Measurements from ENCODE around the gene SEM1. TPM values are rescaled to one million over a fixed set of nuclear protein-coding genes. Genes with fewer than 3 reads are reported as not detected.
"Not testable (repeated sequence)": the region's sequence is repeated elsewhere in the genome, so short reads cannot be mapped to it uniquely, and the experiment has no call there.

The SEM1 gene
- total and polyA plus RNA-seq, 4 experiments from 2014 or later = 35.1 to 152 (median 83.9) TPM

- H3K9me3 Mint-ChIP-seq = no peaks in the 10 kb centered on the region
- peak overlapping the region in 4 of 7 donors; percentile 1 to 66 (median 42) for H3K27ac Mint-ChIP-seq
Measured at GRCh38 chr7:96663871-96664445, 45.7 kb downstream of the SEM1 start.

DNA sequence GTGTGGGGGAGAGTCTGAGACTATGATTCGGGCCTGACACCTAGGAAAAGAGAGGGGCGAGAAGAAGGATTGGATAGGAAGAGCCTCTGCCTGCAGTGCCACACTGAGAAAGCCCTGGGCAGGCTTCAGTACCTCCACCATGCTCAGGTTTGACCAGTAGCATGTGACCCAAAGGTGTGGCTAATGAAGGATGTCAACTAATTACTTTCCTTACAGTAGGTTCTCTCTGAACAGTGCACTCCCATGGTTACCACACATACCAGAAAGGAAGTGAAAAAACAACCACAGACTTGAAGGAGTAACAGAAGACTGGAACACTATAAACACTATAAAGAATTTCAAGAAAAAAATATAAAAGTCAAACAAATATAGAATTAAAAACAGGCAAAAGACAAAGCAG lies 46.2 kb downstream of the SEM1 start:
- intact Hi-C loops (cut with micrococcal nuclease) = no loop called here
- H3K9me3 ChIP-seq (ENCODE audit: control insufficient read depth in 1 of 2, low read length in 2 of 2) = no peaks in the 10 kb centered on the region
- no peaks in the 10 kb centered on the region for H3K36me3 ChIP-seq (ENCODE audit: insufficient read depth, low read length)
- H3K27ac Mint-ChIP-seq = peak overlapping the region in 6 of 7 donors; percentile 3 to 57 (median 30)
- no peak overlapping the region for H3K4me3 ChIP-seq (ENCODE audit: low read length in 2 of 2)
- H3K4me3 Mint-ChIP-seq = peak overlapping the region in 1 of 8 donors; percentile 14
- peaks cover 15% of the 10 kb centered on the region for H3K4me1 ChIP-seq (ENCODE audit: insufficient read depth, low read length)
- H3K9me3 Mint-ChIP-seq = no peaks in the 10 kb centered on the region
- no peak overlapping the region for H3K27ac ChIP-seq (ENCODE audit: low read depth, low read length)
- H3K27me3 Mint-ChIP-seq = no peaks in the 10 kb centered on the region
- peaks cover 15 to 23% (median 20%) of the 10 kb centered on the region in 4 donors for H3K4me1 Mint-ChIP-seq
- no peaks in the 10 kb centered on the region for H3K27me3 ChIP-seq (ENCODE audit: insufficient read depth, low read length)
- no peak for DNase-seq
- ChIA-PET CTCF (ENCODE audit: partially characterized antibody) (no interaction called here), POLR2A (ENCODE audit: partially characterized antibody) (no interaction called here)
- H3K36me3 Mint-ChIP-seq = peaks cover 22 to 34% of the 10 kb centered on the region in 2 donors

More at GRCh38 chr7:96663871-96664445, 45.7 kb downstream of the SEM1 start:
- peaks cover 15% of the 10 kb centered on the region for H3K4me1 ChIP-seq (ENCODE audit: insufficient read depth, low read length)
- ChIA-PET POLR2A (ENCODE audit: partially characterized antibody) (no interaction called here), CTCF (ENCODE audit: partially characterized antibody) (no interaction called here)
- intact Hi-C loops (cut with micrococcal nuclease) = no loop called here
- DNase-seq = no peak
- no peaks in the 10 kb centered on the region for H3K27me3 ChIP-seq (ENCODE audit: insufficient read depth, low read length)
- peaks cover 22 to 39% of the 10 kb centered on the region in 2 donors for H3K36me3 Mint-ChIP-seq
- H3K36me3 ChIP-seq (ENCODE audit: insufficient read depth, low read length) = no peaks in the 10 kb centered on the region
- H3K9me3 ChIP-seq (ENCODE audit: control insufficient read depth in 1 of 2, low read length in 2 of 2) = no peaks in the 10 kb centered on the region
- H3K27ac ChIP-seq (ENCODE audit: low read depth, low read length) = no peak overlapping the region
- no peak overlapping the region for H3K4me3 Mint-ChIP-seq
- no peak overlapping the region for H3K4me3 ChIP-seq (ENCODE audit: low read length in 2 of 2)
- no peaks in the 10 kb centered on the region for H3K27me3 Mint-ChIP-seq
- peaks cover 15 to 24% (median 20%) of the 10 kb centered on the region in 4 donors for H3K4me1 Mint-ChIP-seq

DNA sequence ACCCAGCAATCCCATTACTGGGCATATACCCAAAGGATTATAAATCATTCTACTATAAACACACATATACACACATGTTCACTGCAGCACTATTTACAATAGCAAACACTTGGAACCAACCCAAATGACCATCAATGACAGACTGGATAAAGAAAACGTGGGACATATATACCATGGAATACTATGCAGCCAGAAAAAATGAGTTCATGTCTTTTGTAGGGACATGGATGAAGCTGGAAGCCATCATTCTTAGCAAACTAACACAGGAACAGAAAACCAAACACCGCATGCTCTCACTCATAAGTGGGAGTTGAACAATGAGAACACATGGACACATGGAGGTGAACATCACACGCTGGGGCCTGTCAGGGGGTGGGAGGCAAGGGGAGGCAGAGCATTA lies 47.5 kb downstream of the SEM1 start:
- DNase-seq; H3K27ac Mint-ChIP-seq; H3K36me3 ChIP-seq (ENCODE audit: insufficient read depth, low read length); H3K9me3 ChIP-seq (ENCODE audit: control insufficient read depth in 1 of 2, low read length in 2 of 2); H3K4me3 ChIP-seq (ENCODE audit: low read length in 2 of 2); intact Hi-C loops (cut with micrococcal nuclease); H3K4me3 Mint-ChIP-seq; H3K27me3 Mint-ChIP-seq; H3K27ac ChIP-seq (ENCODE audit: low read depth, low read length); H3K27me3 ChIP-seq (ENCODE audit: insufficient read depth, low read length); CTCF ChIA-PET (ENCODE audit: partially characterized antibody); H3K9me3 Mint-ChIP-seq; POLR2A ChIA-PET (ENCODE audit: partially characterized antibody): not testable (repeated sequence)
- peaks cover 15 to 23% (median 20%) of the 10 kb centered on the region in 4 donors for H3K4me1 Mint-ChIP-seq
- peaks cover 19 to 26% of the 10 kb centered on the region in 2 donors for H3K36me3 Mint-ChIP-seq
- peaks cover 15% of the 10 kb centered on the region for H3K4me1 ChIP-seq (ENCODE audit: insufficient read depth, low read length)

DNA sequence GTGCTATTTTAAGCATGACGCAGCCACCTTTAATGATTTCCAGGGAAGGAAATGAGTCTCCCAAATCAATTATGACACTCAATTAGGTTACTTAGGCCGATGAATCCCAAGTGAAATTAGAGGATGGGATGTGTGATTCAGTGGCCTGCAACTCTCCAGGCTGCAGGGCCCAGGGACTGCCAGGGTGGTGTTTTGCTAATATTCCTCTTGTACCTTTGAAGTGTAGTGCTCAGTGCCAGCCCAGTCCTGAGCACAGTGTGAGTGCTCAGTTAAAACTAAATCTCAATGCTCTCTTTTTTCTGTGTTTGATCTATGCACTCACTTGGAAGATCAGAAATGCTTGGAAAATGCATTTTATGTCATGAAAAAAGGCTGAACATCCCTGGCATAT lies 51.6 kb downstream of the SEM1 start:
- no peak for DNase-seq
- intact Hi-C loops (cut with micrococcal nuclease) = no loop called here
- Histone ChIP-seq H3K27me3 (ENCODE audit: insufficient read depth, low read length) (no peaks in the 10 kb centered on the region), H3K36me3 (ENCODE audit: insufficient read depth, low read length) (no peaks in the 10 kb centered on the region), H3K9me3 (ENCODE audit: control insufficient read depth in 1 of 2, low read length in 2 of 2) (no peaks in the 10 kb centered on the region), H3K4me3 (ENCODE audit: low read length in 2 of 2) (no peak overlapping the region), H3K27ac (ENCODE audit: low read depth, low read length) (no peak overlapping the region), H3K4me1 (ENCODE audit: insufficient read depth, low read length) (peaks cover 1% of the 10 kb centered on the region)
- peaks cover 9 to 22% of the 10 kb centered on the region in 2 donors for H3K36me3 Mint-ChIP-seq
- H3K4me3 Mint-ChIP-seq = no peak overlapping the region
- H3K27me3 Mint-ChIP-seq = no peaks in the 10 kb centered on the region
- POLR2A ChIA-PET (ENCODE audit: partially characterized antibody) = no interaction called here
- no peaks in the 10 kb centered on the region for H3K9me3 Mint-ChIP-seq
- CTCF ChIA-PET (ENCODE audit: partially characterized antibody) = no interaction called here
- no peak overlapping the region for H3K27ac Mint-ChIP-seq
- peaks cover 0 to 6% (median 3%) of the 10 kb centered on the region in 4 donors for H3K4me1 Mint-ChIP-seq

GRCh38 chr7:96657347-96658021 lies 52.2 kb downstream of the SEM1 start:
- intact Hi-C loops (cut with micrococcal nuclease) = no loop called here
- peaks cover 8 to 24% of the 10 kb centered on the region in 2 donors for H3K36me3 Mint-ChIP-seq
- POLR2A ChIA-PET (ENCODE audit: partially characterized antibody) = no interaction called here

DNA sequence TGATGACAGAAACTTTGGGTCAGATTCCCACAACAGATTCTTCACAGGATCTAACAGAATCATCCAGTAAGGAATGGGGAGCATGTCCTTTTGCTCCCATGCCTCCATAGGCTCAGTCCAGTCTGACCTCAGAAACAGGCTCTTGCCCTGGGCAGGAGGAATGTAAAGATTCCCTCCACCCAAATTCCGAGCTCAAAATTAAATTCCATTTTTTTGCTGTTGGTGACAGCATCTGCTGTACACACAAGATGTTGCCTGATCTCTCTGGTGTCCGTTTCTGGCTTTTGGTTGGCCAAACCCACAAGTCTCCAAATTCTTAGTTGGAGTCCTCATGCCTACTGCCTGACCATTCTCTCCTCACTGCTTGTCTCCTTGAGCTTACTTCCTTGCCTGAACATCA lies 53.7 kb downstream of the SEM1 start:
- Histone ChIP-seq H3K36me3 (ENCODE audit: insufficient read depth, low read length) (no peaks in the 10 kb centered on the region), H3K4me1 (ENCODE audit: insufficient read depth, low read length) (no peaks in the 10 kb centered on the region), H3K27ac (ENCODE audit: low read depth, low read length) (no peak overlapping the region), H3K27me3 (ENCODE audit: insufficient read depth, low read length) (no peaks in the 10 kb centered on the region), H3K9me3 (ENCODE audit: control insufficient read depth in 1 of 2, low read length in 2 of 2) (no peaks in the 10 kb centered on the region), H3K4me3 (ENCODE audit: low read length in 2 of 2) (no peak overlapping the region)
- intact Hi-C loops (cut with micrococcal nuclease) = no loop called here
- Mint-ChIP-seq H3K27me3 (no peaks in the 10 kb centered on the region), H3K4me1 (no peaks in the 10 kb centered on the region), H3K4me3 (no peak overlapping the region), H3K36me3 (peaks cover 6 to 20% of the 10 kb centered on the region in 2 donors), H3K27ac (no peak overlapping the region), H3K9me3 (peaks cover 0 to 11% (median 4%) of the 10 kb centered on the region in 8 donors)
- no peak for DNase-seq
- CTCF ChIA-PET (ENCODE audit: partially characterized antibody) = no interaction called here
- POLR2A ChIA-PET (ENCODE audit: partially characterized antibody) = no interaction called here

More at GRCh38 chr7:96657347-96658021, 52.2 kb downstream of the SEM1 start:
- H3K9me3 Mint-ChIP-seq = peaks cover 0 to 4% (median 1%) of the 10 kb centered on the region in 8 donors
- Histone ChIP-seq H3K4me3 (ENCODE audit: low read length in 2 of 2) (no peak overlapping the region), H3K4me1 (ENCODE audit: insufficient read depth, low read length) (no peaks in the 10 kb centered on the region), H3K27ac (ENCODE audit: low read depth, low read length) (no peak overlapping the region), H3K9me3 (ENCODE audit: control insufficient read depth in 1 of 2, low read length in 2 of 2) (no peaks in the 10 kb centered on the region), H3K27me3 (ENCODE audit: insufficient read depth, low read length) (no peaks in the 10 kb centered on the region), H3K36me3 (ENCODE audit: insufficient read depth, low read length) (no peaks in the 10 kb centered on the region)
- peaks cover 0 to under 1% (median 0%) of the 10 kb centered on the region in 4 donors for H3K4me1 Mint-ChIP-seq
- no peak for DNase-seq
- no peak overlapping the region for H3K4me3 Mint-ChIP-seq
- H3K27me3 Mint-ChIP-seq = no peaks in the 10 kb centered on the region
- no peak overlapping the region for H3K27ac Mint-ChIP-seq
- CTCF ChIA-PET (ENCODE audit: partially characterized antibody) = no interaction called here

DNA sequence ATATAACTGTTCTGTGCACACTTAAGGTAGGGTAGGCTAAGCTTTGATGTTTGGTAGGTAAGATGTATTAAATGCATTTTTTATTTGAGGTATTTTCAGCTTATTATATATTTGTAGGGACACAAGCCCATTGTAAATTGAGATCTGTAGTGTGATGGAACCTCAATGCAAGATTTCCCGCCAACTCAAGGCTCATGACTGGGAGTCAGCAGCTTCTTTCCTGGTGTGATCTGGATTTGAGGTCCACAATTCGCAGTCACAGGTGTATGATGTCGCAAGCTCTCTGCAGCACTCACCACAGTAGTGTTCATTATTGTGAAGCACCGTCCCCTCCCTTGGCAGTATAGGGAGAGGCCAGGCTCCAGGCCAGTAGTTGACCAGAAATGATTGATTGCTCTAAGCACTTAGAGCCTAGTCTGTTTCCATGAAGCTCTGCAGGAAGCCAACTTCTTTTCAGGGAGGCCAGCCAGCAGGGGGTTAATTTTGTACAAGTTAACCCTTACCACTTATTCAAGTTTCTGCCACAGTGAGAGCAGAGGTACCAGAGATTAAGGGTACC lies 54.9 kb downstream of the SEM1 start:
- Mint-ChIP-seq H3K4me3 (no peak overlapping the region), H3K27ac (no peak overlapping the region), H3K4me1 (no peaks in the 10 kb centered on the region), H3K36me3 (peaks cover 6 to 23% of the 10 kb centered on the region in 2 donors), H3K9me3 (peaks cover 0 to 11% (median 4%) of the 10 kb centered on the region in 8 donors), H3K27me3 (no peaks in the 10 kb centered on the region)
- no peaks in the 10 kb centered on the region for H3K27me3 ChIP-seq (ENCODE audit: insufficient read depth, low read length)
- no peak overlapping the region for H3K27ac ChIP-seq (ENCODE audit: low read depth, low read length)
- no peak for DNase-seq
- POLR2A ChIA-PET (ENCODE audit: partially characterized antibody) = interaction anchor here (0.6 kb wide), 1 partner anchor 31 kb away, joined by 4 read pairs; no protein-coding TSS in a partner anchor
- intact Hi-C loops (cut with micrococcal nuclease) = no loop called here
- H3K36me3 ChIP-seq (ENCODE audit: insufficient read depth, low read length) = no peaks in the 10 kb centered on the region
- CTCF ChIA-PET (ENCODE audit: partially characterized antibody) = no interaction called here
- no peaks in the 10 kb centered on the region for H3K9me3 ChIP-seq (ENCODE audit: control insufficient read depth in 1 of 2, low read length in 2 of 2)
- no peak overlapping the region for H3K4me3 ChIP-seq (ENCODE audit: low read length in 2 of 2)
- no peaks in the 10 kb centered on the region for H3K4me1 ChIP-seq (ENCODE audit: insufficient read depth, low read length)
